C4-2B (cell line): ENCODE measurements around the gene HOXD9.

Experiments used
- H3K27ac ChIP-seq: fragments of 450-650 bp; 2 replicates; pipeline ENCODE4 v1.5.1; 2017
- ZFX ChIP-seq: fragments of 450-650 bp; IDR thresholded peaks from 2 replicates; pipeline ENCODE4 v1.6.1; 2017
- TF ChIP-seq, protein P1 (sequence below): fragments of 450-650 bp; conservative IDR thresholded peaks from 2 replicates; pipeline ENCODE4 v1.5.1; 2017; ENCODE audit warnings: mild to moderate bottlenecking

Gene HOXD9

DNA sequence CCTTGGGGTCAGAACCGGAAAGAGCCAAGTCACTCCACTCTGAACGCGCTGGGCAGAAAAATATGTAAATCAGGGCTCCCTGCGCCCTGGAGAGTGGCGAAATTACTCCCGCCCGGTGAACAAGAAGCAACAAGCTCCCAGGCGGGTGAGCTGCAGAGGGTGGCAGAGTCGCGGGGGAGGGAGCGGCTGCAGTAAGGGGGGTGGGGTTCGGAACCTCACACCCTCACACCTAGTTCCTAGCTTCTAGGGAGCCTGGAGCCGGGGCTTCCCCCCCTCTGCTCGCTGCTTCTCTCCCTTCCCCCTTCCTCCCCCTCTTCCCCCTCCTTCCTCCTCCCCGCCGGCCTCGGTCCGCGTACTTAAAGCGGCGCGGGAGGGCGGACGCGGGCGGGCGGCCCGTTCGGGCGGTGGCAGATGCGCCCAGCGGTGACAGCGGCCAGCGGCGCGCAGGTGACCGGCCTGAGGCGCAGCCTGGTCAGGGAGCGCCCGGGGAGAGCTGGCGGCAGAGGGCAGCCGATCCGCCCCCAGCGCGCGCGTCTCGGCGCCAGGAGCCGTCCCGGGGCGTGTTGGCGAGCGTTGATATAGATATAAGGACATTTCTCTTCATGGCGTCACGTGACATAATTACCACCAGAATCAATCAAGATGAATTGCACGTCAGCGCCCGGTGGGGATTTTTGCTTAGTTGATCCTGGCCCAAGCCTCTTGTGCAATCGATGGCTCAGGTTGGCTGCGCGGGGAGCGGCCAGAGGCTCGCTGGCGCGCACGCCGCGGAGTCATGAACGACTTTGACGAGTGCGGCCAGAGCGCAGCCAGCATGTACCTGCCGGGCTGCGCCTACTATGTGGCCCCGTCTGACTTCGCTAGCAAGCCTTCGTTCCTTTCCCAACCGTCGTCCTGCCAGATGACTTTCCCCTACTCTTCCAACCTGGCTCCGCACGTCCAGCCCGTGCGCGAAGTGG is 15.7 kb upstream of the HOXD9 start, which contains the start of gene HOXD11:
Gene HOXD11, plus strand, starts transcription at position 700 of the 959 bp plus-strand sequence. Its CDS starts 76 bp downstream, at position 776.
- H3K27ac ChIP-seq = no peak within 1 kb of the TSS
- TF ChIP-seq, protein P1, sequence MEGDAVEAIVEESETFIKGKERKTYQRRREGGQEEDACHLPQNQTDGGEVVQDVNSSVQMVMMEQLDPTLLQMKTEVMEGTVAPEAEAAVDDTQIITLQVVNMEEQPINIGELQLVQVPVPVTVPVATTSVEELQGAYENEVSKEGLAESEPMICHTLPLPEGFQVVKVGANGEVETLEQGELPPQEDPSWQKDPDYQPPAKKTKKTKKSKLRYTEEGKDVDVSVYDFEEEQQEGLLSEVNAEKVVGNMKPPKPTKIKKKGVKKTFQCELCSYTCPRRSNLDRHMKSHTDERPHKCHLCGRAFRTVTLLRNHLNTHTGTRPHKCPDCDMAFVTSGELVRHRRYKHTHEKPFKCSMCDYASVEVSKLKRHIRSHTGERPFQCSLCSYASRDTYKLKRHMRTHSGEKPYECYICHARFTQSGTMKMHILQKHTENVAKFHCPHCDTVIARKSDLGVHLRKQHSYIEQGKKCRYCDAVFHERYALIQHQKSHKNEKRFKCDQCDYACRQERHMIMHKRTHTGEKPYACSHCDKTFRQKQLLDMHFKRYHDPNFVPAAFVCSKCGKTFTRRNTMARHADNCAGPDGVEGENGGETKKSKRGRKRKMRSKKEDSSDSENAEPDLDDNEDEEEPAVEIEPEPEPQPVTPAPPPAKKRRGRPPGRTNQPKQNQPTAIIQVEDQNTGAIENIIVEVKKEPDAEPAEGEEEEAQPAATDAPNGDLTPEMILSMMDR = no peak
- no peak for TF ChIP-seq ZFX

DNA sequence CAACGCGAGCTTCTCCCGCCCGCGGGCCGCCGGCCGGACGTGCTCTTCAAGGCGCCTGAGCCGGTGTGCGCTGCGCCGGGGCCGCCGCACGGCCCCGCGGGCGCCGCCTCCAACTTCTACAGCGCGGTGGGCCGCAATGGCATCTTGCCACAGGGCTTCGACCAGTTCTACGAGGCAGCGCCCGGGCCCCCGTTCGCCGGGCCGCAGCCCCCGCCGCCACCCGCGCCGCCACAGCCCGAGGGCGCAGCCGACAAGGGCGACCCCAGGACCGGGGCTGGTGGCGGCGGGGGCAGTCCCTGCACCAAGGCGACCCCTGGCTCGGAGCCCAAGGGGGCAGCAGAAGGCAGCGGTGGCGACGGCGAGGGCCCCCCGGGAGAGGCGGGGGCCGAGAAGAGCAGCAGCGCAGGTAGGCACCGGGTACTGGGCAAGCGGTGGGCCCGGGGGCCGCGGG is 14.8 kb upstream of the HOXD9 start:
- TF ChIP-seq, protein P1 = no peak
- TF ChIP-seq ZFX = no peak
- H3K27ac ChIP-seq = no peak overlapping the region

DNA sequence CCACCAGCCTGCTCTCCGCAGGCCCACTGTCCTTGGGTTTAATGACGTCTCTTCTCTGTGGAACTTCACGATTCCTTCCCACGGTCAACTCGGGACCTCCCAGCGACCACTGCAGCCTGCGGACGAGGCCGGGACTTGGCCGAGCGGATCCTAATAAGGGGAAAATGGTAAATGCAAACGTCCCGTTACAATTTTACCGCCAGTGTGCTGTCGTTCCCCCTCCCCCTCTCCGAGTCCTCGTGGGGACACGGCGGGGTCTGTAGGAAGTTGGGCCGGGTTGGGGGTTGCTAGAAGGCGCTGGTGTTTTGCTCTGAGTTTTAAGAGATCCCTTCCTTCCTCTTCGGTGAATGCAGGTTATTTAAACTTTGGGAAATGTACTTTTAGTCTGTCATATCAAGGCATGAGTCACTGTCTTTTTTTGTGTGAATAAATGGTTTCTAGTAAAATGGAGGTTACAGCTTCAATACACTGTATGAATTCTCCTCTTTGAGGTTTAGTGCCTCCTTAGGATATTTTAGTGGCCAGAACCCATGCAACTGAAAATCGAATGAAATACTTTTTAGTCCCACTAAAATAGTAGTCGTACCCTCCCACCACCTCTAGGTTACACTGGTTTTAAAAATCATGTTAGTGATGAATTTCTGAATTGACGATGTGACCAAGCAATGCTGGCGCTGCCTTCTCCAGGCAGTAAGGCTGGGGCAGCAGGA is 13.2 kb upstream of the HOXD9 start:
- TF ChIP-seq, protein P1 = no peak
- TF ChIP-seq ZFX = no peak
- H3K27ac ChIP-seq = no peak overlapping the region

DNA sequence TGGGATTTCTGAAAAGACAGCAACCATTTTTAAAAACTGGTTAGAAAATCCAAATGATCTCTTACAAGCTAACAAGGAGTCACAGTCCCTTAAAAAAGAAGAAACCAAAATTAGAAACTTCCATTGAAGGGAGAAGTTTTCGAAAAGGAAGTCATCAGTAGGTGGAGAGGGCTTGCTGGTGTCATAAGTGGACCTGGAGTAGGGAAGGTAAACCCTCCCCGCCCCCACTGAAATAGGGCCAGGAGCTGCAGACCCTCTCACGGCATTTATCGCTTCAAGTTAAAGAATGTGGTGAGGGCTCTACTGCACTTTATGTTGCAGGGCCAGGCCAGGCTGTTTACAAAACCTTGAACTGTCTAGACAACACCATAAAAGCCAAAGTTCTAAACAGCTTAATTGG is 12.6 kb upstream of the HOXD9 start:
- H3K27ac ChIP-seq = no peak overlapping the region

DNA sequence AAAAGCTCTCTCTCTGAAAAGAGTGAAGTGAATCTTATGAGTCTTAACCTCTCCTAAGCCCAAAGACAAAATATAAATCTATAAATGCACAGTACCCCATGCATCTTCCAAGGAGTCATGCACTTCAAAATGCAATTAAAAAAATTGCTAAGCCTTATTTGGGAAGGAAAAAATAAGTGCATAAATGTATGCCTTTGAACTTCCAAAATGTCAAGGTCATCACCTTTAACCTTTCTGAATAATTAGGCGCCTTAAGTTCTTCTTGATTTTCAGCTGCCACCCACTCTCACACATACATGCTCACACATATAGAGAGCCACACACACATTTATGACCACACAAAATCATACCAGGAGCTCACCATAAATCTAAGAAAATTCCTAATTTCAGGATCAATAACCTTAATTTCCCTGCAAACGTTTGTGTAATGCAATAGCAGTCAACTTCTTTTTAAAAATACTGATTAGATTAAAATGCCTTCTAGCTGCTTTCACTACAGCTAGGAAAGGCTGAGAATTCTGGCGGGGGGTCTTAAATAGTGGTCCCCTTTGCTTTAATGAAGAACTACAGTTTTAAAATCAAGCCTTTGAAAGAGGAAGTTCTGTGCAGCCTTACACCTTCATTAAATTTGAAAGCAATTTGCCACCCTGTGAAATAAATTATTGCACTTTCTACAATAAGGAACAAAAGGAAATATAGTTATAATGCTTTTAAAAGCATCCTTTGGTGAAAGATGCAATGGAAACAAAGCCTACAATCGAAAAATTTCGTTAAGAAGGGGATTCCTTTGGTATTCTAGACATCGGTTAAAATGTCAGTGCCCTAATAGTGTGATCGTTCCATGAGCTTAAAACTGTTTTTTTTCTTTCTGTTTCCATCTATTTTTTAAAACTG is 11.9 kb upstream of the HOXD9 start:
- no peak for TF ChIP-seq ZFX
- TF ChIP-seq, protein P1 = no peak
- no peak overlapping the region for H3K27ac ChIP-seq

More for the DNA sequence above, 12.6 kb upstream of the HOXD9 start:
- no peak for TF ChIP-seq ZFX
- TF ChIP-seq, protein P1 = no peak

DNA sequence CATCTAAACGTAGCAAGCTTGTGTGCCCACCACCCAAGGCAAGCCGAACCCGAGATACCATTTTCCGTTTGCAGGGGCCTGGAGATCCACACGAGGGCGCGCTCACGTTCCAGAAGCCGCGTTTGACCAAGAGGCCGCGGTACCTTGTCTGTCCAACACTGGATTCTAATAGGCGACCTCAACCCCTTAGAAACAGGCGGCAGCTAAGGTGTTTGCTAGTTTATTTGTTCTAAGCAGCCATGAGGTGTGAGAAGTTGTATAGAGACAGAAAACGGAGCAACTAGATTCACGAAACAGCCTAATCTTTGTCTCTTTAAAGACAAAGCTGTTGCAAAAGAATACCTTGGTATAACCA is 11.2 kb upstream of the HOXD9 start:
- H3K27ac ChIP-seq = no peak overlapping the region
- TF ChIP-seq, protein P1 = peak; percentile 90
- TF ChIP-seq ZFX = no peak
